Measurements from ENCODE around the gene SNED1.
A peak's percentile ranks its signal among the peaks of the same experiment; 100 is the strongest.

SNED1 gene

DNA sequence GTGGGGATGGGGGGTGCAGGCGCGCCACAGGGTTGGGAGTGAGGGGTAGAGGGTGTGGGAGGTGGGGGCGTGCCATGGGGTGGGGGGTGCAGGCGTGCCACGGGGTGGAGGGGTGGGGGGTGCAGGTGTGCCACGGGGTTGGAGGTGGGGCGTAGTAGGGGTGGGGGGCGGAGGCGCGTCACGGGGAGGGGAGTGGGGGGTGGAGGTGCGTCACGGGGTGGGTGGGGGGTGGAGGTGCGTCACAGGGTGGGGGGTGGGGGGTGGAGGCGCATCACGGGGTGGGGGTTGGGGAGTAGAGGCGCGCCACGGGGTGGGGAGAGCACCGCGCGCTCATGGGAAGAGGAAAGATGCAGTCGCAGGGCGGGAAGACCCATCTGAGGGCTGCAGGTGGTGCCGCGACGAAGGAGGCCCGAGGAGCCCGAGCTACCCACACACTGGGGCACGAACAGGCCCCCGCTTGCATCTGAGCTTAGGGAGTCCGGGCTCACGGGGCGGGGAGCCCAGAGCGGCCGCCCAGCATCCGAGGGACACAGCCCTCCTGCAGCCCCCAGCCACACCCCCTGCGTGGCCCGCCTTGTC, 37.5 kb downstream of the SNED1 start:
- ChIA-PET POLR2A (no interaction called here), CTCF (no interaction called here)
- TF ChIP-seq YY2 (tag by site-specific recombination; IDR thresholded peaks at IDR 0.05) (no peak), KLF7 (tag by site-specific recombination; IDR thresholded peaks at IDR 0.05; ENCODE audit: borderline replicate concordance) (no peak), ZXDB (tag by site-specific recombination; IDR thresholded peaks at IDR 0.05) (no peak), ZNF112 (tag by site-specific recombination; IDR thresholded peaks at IDR 0.05) (no peak)
- Histone ChIP-seq H3K27ac (ENCODE audit: extremely low read depth, low read depth, low read length) (no peak overlapping the region), H3K4me3 (ENCODE audit: low read depth, low read length) (no peak overlapping the region), H3K36me3 (ENCODE audit: control insufficient read depth in 2 of 2, insufficient read depth in 1 of 2, low read length in 2 of 2) (no peaks in the 10 kb centered on the region), H3K9me3 (ENCODE audit: control insufficient read depth, insufficient read depth, low read depth, low read length) (no peaks in the 10 kb centered on the region), H3K4me1 (ENCODE audit: control insufficient read depth, insufficient read depth, low read length) (no peaks in the 10 kb centered on the region)

DNA sequence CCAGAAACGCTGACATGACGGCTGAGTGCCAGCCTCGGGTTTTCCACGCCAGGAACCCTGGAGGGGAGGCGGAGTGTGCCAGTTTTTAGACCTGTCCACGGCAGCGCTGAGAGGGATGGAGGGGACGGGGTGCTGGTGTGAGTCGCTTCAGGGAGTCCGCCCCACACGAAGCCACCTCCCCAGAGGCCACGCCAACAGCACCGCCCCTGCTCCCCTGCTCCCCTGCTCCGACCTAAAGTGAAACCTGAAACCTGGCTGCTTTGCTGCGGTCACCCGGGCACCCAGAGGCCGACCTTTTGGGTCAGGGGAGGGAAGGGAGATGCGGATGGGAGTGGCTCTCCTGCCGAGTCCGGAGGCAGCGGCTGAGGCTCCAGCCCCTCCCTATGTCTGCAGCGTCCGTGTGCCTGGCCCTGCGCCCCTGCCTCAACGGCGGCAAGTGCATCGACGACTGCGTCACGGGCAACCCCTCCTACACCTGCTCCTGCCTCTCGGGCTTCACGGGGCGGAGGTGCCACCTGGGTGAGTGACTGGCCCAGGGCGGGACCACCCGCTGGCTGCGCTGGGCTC, 38.1 kb downstream of the SNED1 start:
- Histone ChIP-seq H3K27ac (ENCODE audit: extremely low read depth, low read depth, low read length) (no peak overlapping the region), H3K4me1 (ENCODE audit: control insufficient read depth, insufficient read depth, low read length) (no peaks in the 10 kb centered on the region), H3K9me3 (ENCODE audit: control insufficient read depth, insufficient read depth, low read depth, low read length) (no peaks in the 10 kb centered on the region), H3K4me3 (ENCODE audit: low read depth, low read length) (peak overlapping the region; percentile 9; the same call in 1 of the 2 replicates), H3K36me3 (ENCODE audit: control insufficient read depth in 2 of 2, insufficient read depth in 1 of 2, low read length in 2 of 2) (no peaks in the 10 kb centered on the region)
- TF ChIP-seq GLIS1 (tag by site-specific recombination; IDR thresholded peaks at IDR 0.05) (peak; percentile 61), ZNF571 (tag by site-specific recombination; IDR thresholded peaks at IDR 0.05) (no peak)
- TF ChIP-seq, protein P1, sequence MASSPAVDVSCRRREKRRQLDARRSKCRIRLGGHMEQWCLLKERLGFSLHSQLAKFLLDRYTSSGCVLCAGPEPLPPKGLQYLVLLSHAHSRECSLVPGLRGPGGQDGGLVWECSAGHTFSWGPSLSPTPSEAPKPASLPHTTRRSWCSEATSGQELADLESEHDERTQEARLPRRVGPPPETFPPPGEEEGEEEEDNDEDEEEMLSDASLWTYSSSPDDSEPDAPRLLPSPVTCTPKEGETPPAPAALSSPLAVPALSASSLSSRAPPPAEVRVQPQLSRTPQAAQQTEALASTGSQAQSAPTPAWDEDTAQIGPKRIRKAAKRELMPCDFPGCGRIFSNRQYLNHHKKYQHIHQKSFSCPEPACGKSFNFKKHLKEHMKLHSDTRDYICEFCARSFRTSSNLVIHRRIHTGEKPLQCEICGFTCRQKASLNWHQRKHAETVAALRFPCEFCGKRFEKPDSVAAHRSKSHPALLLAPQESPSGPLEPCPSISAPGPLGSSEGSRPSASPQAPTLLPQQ (tag by site-specific recombination; IDR thresholded peaks at IDR 0.05) = no peak
- POLR2A ChIA-PET = no interaction called here
- CTCF ChIA-PET = no interaction called here

DNA sequence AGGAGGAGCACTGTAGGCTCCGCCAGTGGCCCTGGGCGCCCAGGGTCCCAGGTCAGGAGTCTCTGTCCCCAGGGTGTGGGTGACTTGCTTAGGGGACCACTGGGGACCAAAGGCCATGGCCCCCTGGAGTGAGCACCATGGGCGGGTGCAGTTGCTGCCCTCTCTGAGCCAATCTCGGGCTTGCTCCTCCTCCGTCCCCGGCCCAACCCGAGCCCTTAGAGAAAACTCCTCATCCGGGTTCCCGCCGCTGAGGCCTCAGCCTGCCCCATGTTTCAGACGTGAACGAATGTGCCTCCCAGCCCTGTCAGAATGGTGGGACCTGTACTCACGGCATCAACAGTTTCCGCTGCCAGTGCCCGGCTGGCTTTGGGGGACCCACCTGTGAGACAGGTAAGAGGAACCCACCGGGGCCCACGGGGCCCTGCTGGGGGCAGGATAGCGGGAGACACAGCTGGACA, 38.6 kb downstream of the SNED1 start:
- Histone ChIP-seq H3K4me1 (ENCODE audit: control insufficient read depth, insufficient read depth, low read length) (no peaks in the 10 kb centered on the region), H3K27ac (ENCODE audit: extremely low read depth, low read depth, low read length) (no peak overlapping the region), H3K36me3 (ENCODE audit: control insufficient read depth in 2 of 2, insufficient read depth in 1 of 2, low read length in 2 of 2) (no peaks in the 10 kb centered on the region), H3K4me3 (ENCODE audit: low read depth, low read length) (no peak overlapping the region), H3K9me3 (ENCODE audit: control insufficient read depth, insufficient read depth, low read depth, low read length) (no peaks in the 10 kb centered on the region)
- CTCF ChIA-PET = no interaction called here
- no peak for TF ChIP-seq ZNF830 (tag by site-specific recombination; IDR thresholded peaks at IDR 0.05; ENCODE audit: low read depth)
- TF ChIP-seq ZNF654 (tag by site-specific recombination; IDR thresholded peaks at IDR 0.05; ENCODE audit: low read depth) = no peak
- no peak for TF ChIP-seq ZNF837 (tag by site-specific recombination; IDR thresholded peaks at IDR 0.05)
- no peak for TF ChIP-seq ZNF664 (tag by site-specific recombination; IDR thresholded peaks at IDR 0.05)
- no peak for TF ChIP-seq ZNF560 (tag by site-specific recombination; IDR thresholded peaks at IDR 0.05; ENCODE audit: borderline replicate concordance)
- TF ChIP-seq, protein P2, sequence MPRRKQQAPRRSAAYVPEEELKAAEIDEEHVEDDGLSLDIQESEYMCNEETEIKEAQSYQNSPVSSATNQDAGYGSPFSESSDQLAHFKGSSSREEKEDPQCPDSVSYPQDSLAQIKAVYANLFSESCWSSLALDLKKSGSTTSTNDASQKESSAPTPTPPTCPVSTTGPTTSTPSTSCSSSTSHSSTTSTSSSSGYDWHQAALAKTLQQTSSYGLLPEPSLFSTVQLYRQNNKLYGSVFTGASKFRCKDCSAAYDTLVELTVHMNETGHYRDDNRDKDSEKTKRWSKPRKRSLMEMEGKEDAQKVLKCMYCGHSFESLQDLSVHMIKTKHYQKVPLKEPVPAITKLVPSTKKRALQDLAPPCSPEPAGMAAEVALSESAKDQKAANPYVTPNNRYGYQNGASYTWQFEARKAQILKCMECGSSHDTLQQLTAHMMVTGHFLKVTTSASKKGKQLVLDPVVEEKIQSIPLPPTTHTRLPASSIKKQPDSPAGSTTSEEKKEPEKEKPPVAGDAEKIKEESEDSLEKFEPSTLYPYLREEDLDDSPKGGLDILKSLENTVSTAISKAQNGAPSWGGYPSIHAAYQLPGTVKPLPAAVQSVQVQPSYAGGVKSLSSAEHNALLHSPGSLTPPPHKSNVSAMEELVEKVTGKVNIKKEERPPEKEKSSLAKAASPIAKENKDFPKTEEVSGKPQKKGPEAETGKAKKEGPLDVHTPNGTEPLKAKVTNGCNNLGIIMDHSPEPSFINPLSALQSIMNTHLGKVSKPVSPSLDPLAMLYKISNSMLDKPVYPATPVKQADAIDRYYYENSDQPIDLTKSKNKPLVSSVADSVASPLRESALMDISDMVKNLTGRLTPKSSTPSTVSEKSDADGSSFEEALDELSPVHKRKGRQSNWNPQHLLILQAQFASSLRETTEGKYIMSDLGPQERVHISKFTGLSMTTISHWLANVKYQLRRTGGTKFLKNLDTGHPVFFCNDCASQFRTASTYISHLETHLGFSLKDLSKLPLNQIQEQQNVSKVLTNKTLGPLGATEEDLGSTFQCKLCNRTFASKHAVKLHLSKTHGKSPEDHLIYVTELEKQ (tag by site-specific recombination; IDR thresholded peaks at IDR 0.05; ENCODE audit: borderline replicate concordance) = no peak
- POLR2A ChIA-PET = no interaction called here

DNA sequence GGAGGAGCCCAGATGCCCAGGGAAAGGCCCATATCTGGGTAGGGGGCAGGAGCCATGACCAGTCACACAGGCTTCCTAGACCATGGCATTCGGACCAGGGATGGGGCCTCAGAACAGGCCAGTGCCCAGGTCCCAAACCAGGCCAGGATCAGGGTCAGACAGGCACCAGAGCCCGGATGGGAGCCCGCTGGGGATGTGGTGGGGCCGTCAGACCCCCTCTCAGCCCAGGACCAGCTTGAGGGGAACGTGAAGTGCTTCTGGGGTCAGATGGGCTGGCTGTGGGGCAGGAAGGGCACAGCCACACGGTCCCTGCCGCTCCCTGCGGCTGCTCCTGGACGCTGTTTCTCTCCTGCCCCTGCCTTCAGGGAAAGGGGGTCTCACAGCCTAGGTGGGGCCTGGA, 39.1 kb downstream of the SNED1 start:
- no peak overlapping the region for H3K4me3 ChIP-seq (ENCODE audit: low read depth, low read length)

More for the DNA sequence above, 39.1 kb downstream of the SNED1 start:
- POLR2A ChIA-PET = interaction anchor here (0.6 kb wide), 1 partner anchor 19 kb away, joined by 3 read pairs; no protein-coding TSS in a partner anchor
- CTCF ChIA-PET = no interaction called here
- no peaks in the 10 kb centered on the region for H3K36me3 ChIP-seq (ENCODE audit: control insufficient read depth in 2 of 2, insufficient read depth in 1 of 2, low read length in 2 of 2)
- TF ChIP-seq ZNF24 (tag by site-specific recombination; IDR thresholded peaks at IDR 0.05) = no peak
- TF ChIP-seq ZEB2 (tag by site-specific recombination; IDR thresholded peaks at IDR 0.05) = no peak
- no peak for TF ChIP-seq ZNF548 (tag by site-specific recombination; IDR thresholded peaks at IDR 0.05)
- TF ChIP-seq, protein P3, sequence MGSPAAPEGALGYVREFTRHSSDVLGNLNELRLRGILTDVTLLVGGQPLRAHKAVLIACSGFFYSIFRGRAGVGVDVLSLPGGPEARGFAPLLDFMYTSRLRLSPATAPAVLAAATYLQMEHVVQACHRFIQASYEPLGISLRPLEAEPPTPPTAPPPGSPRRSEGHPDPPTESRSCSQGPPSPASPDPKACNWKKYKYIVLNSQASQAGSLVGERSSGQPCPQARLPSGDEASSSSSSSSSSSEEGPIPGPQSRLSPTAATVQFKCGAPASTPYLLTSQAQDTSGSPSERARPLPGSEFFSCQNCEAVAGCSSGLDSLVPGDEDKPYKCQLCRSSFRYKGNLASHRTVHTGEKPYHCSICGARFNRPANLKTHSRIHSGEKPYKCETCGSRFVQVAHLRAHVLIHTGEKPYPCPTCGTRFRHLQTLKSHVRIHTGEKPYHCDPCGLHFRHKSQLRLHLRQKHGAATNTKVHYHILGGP (tag by site-specific recombination; IDR thresholded peaks at IDR 0.05) = no peak
- no peak for TF ChIP-seq ZNF785 (tag by site-specific recombination; IDR thresholded peaks at IDR 0.05)
- TF ChIP-seq ZNF701 (tag by site-specific recombination; IDR thresholded peaks at IDR 0.05) = no peak
- TF ChIP-seq SP2 (tag by site-specific recombination; IDR thresholded peaks at IDR 0.05) = no peak
- TF ChIP-seq ZNF473 (tag by site-specific recombination; IDR thresholded peaks at IDR 0.05) = no peak
- no peak for TF ChIP-seq ZNF155 (tag by site-specific recombination; IDR thresholded peaks at IDR 0.05)
- no peaks in the 10 kb centered on the region for H3K9me3 ChIP-seq (ENCODE audit: control insufficient read depth, insufficient read depth, low read depth, low read length)
- H3K27ac ChIP-seq (ENCODE audit: extremely low read depth, low read depth, low read length) = no peak overlapping the region
- no peaks in the 10 kb centered on the region for H3K4me1 ChIP-seq (ENCODE audit: control insufficient read depth, insufficient read depth, low read length)
